IMR-90 (cell line): ENCODE results near the gene USB1.

Experiments
- BHLHE40 ChIP-seq: fragments of 150-350 bp; IDR thresholded peaks from 2 replicates; pipeline ENCODE4 v1.6.1; 2016; ENCODE audit warnings: mild to moderate bottlenecking, low read depth, low read length
- POLR2A ChIP-seq: IDR thresholded peaks from 2 replicates; pipeline ENCODE4 v1.6.1; 2012; ENCODE audit warnings: mild to moderate bottlenecking, low read depth, low read length
- TF ChIP-seq, protein P1 (sequence below): conservative IDR thresholded peaks from 2 replicates; pipeline ENCODE4 v1.5.1; 2012; ENCODE audit warnings: mild to moderate bottlenecking, low read depth, low read length, improper control_type of control experiment

- no peak for TF ChIP-seq POLR2A
- TF ChIP-seq, protein P1, sequence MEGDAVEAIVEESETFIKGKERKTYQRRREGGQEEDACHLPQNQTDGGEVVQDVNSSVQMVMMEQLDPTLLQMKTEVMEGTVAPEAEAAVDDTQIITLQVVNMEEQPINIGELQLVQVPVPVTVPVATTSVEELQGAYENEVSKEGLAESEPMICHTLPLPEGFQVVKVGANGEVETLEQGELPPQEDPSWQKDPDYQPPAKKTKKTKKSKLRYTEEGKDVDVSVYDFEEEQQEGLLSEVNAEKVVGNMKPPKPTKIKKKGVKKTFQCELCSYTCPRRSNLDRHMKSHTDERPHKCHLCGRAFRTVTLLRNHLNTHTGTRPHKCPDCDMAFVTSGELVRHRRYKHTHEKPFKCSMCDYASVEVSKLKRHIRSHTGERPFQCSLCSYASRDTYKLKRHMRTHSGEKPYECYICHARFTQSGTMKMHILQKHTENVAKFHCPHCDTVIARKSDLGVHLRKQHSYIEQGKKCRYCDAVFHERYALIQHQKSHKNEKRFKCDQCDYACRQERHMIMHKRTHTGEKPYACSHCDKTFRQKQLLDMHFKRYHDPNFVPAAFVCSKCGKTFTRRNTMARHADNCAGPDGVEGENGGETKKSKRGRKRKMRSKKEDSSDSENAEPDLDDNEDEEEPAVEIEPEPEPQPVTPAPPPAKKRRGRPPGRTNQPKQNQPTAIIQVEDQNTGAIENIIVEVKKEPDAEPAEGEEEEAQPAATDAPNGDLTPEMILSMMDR: no peak
- TF ChIP-seq BHLHE40: no peak
Measured at GRCh38 chr16:58025351-58026138, 24.3 kb downstream of the USB1 start, which contains the start of gene MMP15.
